ENCODE measurements around the gene KCNJ9. TPM values are rescaled to one million over a fixed set of nuclear protein-coding genes. Genes with fewer than 3 reads are reported as not detected.
A peak's percentile ranks its signal among the peaks of the same experiment; 100 is the strongest.

The KCNJ9 gene
- total RNA-seq, 1 donor from 2014 or later = 0.05 TPM

GRCh38 chr1:160103658-160104408, 22.5 kb downstream of the KCNJ9 start:
- Mint-ChIP-seq H3K4me1 (ENCODE audit: unreplicated experiment) (peaks cover 32% of the 10 kb centered on the region), H3K27me3 (ENCODE audit: unreplicated experiment) (peaks cover 8% of the 10 kb centered on the region), H3K9me3 (ENCODE audit: unreplicated experiment) (no peaks in the 10 kb centered on the region), H3K4me3 (ENCODE audit: unreplicated experiment) (no peak overlapping the region), H3K27ac (ENCODE audit: unreplicated experiment) (no peak overlapping the region), H3K36me3 (ENCODE audit: low read depth, unreplicated experiment) (no peaks in the 10 kb centered on the region)
- TF ChIP-seq CTCF (IDR thresholded peaks at IDR 0.05; ENCODE audit: unreplicated experiment) = no peak
- DNase-seq (ENCODE audit: low spot score) = no peak

GRCh38 chr1:160104486-160104885, 23.1 kb downstream of the KCNJ9 start:
- peaks cover 33% of the 10 kb centered on the region for H3K4me1 Mint-ChIP-seq (ENCODE audit: unreplicated experiment)
- TF ChIP-seq CTCF (IDR thresholded peaks at IDR 0.05; ENCODE audit: unreplicated experiment) = no peak
- no peak for DNase-seq (ENCODE audit: low spot score)
- H3K9me3 Mint-ChIP-seq (ENCODE audit: unreplicated experiment) = no peaks in the 10 kb centered on the region
- no peak overlapping the region for H3K4me3 Mint-ChIP-seq (ENCODE audit: unreplicated experiment)
- H3K36me3 Mint-ChIP-seq (ENCODE audit: low read depth, unreplicated experiment) = no peaks in the 10 kb centered on the region
- peak overlapping the region; percentile 83 for H3K27ac Mint-ChIP-seq (ENCODE audit: unreplicated experiment)
- peaks cover 11% of the 10 kb centered on the region for H3K27me3 Mint-ChIP-seq (ENCODE audit: unreplicated experiment)

GRCh38 chr1:160105155-160105554, 23.8 kb downstream of the KCNJ9 start:
- TF ChIP-seq CTCF (IDR thresholded peaks at IDR 0.05; ENCODE audit: unreplicated experiment) = no peak
- Mint-ChIP-seq H3K27me3 (ENCODE audit: unreplicated experiment) (peaks cover 13% of the 10 kb centered on the region), H3K4me1 (ENCODE audit: unreplicated experiment) (peaks cover 32% of the 10 kb centered on the region), H3K9me3 (ENCODE audit: unreplicated experiment) (no peaks in the 10 kb centered on the region), H3K4me3 (ENCODE audit: unreplicated experiment) (no peak overlapping the region), H3K27ac (ENCODE audit: unreplicated experiment) (no peak overlapping the region), H3K36me3 (ENCODE audit: low read depth, unreplicated experiment) (no peaks in the 10 kb centered on the region)
- DNase-seq (ENCODE audit: low spot score) = no peak

GRCh38 chr1:160107512-160107911, 26.2 kb downstream of the KCNJ9 start:
- DNase-seq (ENCODE audit: low spot score) = no peak
- Mint-ChIP-seq H3K36me3 (ENCODE audit: low read depth, unreplicated experiment) (no peaks in the 10 kb centered on the region), H3K27ac (ENCODE audit: unreplicated experiment) (no peak overlapping the region), H3K27me3 (ENCODE audit: unreplicated experiment) (peaks cover 13% of the 10 kb centered on the region), H3K4me1 (ENCODE audit: unreplicated experiment) (peaks cover 30% of the 10 kb centered on the region), H3K9me3 (ENCODE audit: unreplicated experiment) (no peaks in the 10 kb centered on the region), H3K4me3 (ENCODE audit: unreplicated experiment) (no peak overlapping the region)
- TF ChIP-seq CTCF (IDR thresholded peaks at IDR 0.05; ENCODE audit: unreplicated experiment) = no peak

GRCh38 chr1:160108888-160109662, 27.7 kb downstream of the KCNJ9 start:
- peak; percentile 49 for TF ChIP-seq CTCF (IDR thresholded peaks at IDR 0.05; ENCODE audit: unreplicated experiment)
- peaks cover 4% of the 10 kb centered on the region for H3K36me3 Mint-ChIP-seq (ENCODE audit: low read depth, unreplicated experiment)
- H3K4me1 Mint-ChIP-seq (ENCODE audit: unreplicated experiment) = peaks cover 30% of the 10 kb centered on the region
- DNase-seq (ENCODE audit: low spot score) = peak; percentile 58
- H3K9me3 Mint-ChIP-seq (ENCODE audit: unreplicated experiment) = no peaks in the 10 kb centered on the region
- peak overlapping the region; percentile 2 for H3K4me3 Mint-ChIP-seq (ENCODE audit: unreplicated experiment)
- H3K27ac Mint-ChIP-seq (ENCODE audit: unreplicated experiment) = no peak overlapping the region
- peaks cover 18% of the 10 kb centered on the region for H3K27me3 Mint-ChIP-seq (ENCODE audit: unreplicated experiment)
